Activated B cell treated with CpG ODN at 0.5 μM for 24 hours (primary cell): ENCODE measurements around the gene DHH. TPM values are rescaled to one million over a fixed set of nuclear protein-coding genes. Genes with fewer than 3 reads are reported as not detected.

Experiments used
- ATAC-seq: fragments of 200-7000 bp; cut with Tn5 transposase; one replicate; pipeline ENCODE4 v1.10.0; 2021; ENCODE audit warnings: low read depth, mild to moderate bottlenecking, moderate library complexity
- CTCF ChIA-PET: fragments of 350-600 bp; sonication (Branson Sonifier 250); formaldehyde crosslinking; loops from one replicate; lab custom pipeline; 2021; ENCODE audit warnings: antibody characterized with exemption; lab: Charles Lee
- POLR2A ChIA-PET: fragments of 350-600 bp; sonication (Branson Sonifier 250); formaldehyde crosslinking; loops from one replicate; lab custom pipeline; 2021; ENCODE audit warnings: antibody characterized with exemption; lab: Charles Lee
- DNase-seq: peaks from one replicate; pipeline ENCODE4 v3.0.0; 2022
- H3K27ac Mint-ChIP-seq: one replicate; pipeline ENCODE4 v1.8.0; 2020; ENCODE audit warnings: mixed read lengths
- H3K27me3 Mint-ChIP-seq: one replicate; pipeline ENCODE4 v1.8.0; 2021; ENCODE audit warnings: mixed read lengths
- H3K36me3 Mint-ChIP-seq: one replicate; pipeline ENCODE4 v1.8.0; 2021; ENCODE audit warnings: low read depth, mixed read lengths
- H3K4me1 Mint-ChIP-seq: one replicate; pipeline ENCODE4 v1.8.0; 2021; ENCODE audit warnings: mixed read lengths
- H3K4me3 Mint-ChIP-seq: one replicate; pipeline ENCODE4 v1.8.0; 2020; ENCODE audit warnings: mild to moderate bottlenecking, mixed read lengths
- H3K9me3 Mint-ChIP-seq: one replicate; pipeline ENCODE4 v1.8.0; 2020; ENCODE audit warnings: mixed read lengths
- intact Hi-C: fragments of 100-400 bp; cut with micrococcal nuclease; formaldehyde crosslinking; loops from one replicate; pipeline ENCODE4 v1.15.1; 2024
- total RNA-seq: library from RNA; stranded (reverse); gene quantifications from 2 replicates; pipeline ENCODE4 v1.2.3, GENCODE V29; 2022
- TF ChIP-seq, protein P1 (sequence below): fragments of 200-600 bp; IDR thresholded peaks from one replicate; pipeline ENCODE4 v1.8.0; 2022; ENCODE audit warnings: antibody characterized with exemption, mild to moderate bottlenecking

Gene DHH
- total RNA-seq, 1 donor from 2014 or later = 0.09 TPM

DNA sequence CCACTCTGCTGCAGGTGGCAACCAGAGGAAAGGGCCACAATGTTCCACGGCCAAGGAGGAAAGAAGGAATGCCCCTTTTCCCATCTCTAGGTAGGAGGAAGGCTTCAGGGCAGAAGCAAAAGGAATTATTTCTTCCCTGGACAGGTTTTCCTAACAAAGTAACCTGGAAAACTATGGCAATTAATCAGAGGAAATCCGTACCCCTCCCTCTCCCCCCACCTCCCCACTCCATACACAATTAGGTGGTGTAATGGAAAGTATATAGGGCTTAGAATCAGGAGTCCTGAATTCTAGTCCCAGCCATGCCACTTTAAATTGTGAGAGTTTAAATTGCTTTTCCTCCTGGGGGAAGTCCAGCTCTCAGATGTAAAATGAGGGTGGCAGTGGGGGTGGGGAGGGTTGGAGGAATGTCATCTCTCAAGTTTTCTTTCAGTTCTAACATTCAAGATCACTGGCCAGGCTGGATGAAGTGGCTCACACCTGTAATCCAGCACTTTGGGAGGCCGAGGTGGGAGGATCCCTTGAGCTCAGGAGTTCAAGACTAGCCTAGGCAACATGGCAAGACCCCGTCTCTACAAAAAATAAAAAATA is 1.7 kb downstream of the DHH start:
- peaks cover 58% of the 10 kb centered on the region for H3K4me1 Mint-ChIP-seq
- DNase-seq (no peak), ATAC-seq (no peak)
- intact Hi-C loops = loop anchor here (1.0 to 5.0 kb wide), 3 partner anchors 29 to 111 kb away; no protein-coding TSS in a partner anchor
- ChIA-PET POLR2A (interaction anchor here (0.7 to 2.0 kb wide), 6 partner anchors 14 to 39 kb away, joined by 3 to 7 read pairs (median 4); partner anchors contain the start of gene RHEBL1), CTCF (interaction anchor here (1.0 to 6.5 kb wide), 6 partner anchors 14 to 240 kb away, joined by 5 to 79 read pairs (median 14); partner anchors contain the start of gene RHEBL1)
- no peak overlapping the region for H3K27ac Mint-ChIP-seq
- H3K36me3 Mint-ChIP-seq = peaks cover 11% of the 10 kb centered on the region
- no peaks in the 10 kb centered on the region for H3K9me3 Mint-ChIP-seq
- H3K4me3 Mint-ChIP-seq = no peak overlapping the region
- TF ChIP-seq, protein P1, sequence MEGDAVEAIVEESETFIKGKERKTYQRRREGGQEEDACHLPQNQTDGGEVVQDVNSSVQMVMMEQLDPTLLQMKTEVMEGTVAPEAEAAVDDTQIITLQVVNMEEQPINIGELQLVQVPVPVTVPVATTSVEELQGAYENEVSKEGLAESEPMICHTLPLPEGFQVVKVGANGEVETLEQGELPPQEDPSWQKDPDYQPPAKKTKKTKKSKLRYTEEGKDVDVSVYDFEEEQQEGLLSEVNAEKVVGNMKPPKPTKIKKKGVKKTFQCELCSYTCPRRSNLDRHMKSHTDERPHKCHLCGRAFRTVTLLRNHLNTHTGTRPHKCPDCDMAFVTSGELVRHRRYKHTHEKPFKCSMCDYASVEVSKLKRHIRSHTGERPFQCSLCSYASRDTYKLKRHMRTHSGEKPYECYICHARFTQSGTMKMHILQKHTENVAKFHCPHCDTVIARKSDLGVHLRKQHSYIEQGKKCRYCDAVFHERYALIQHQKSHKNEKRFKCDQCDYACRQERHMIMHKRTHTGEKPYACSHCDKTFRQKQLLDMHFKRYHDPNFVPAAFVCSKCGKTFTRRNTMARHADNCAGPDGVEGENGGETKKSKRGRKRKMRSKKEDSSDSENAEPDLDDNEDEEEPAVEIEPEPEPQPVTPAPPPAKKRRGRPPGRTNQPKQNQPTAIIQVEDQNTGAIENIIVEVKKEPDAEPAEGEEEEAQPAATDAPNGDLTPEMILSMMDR = no peak
- peaks cover 56% of the 10 kb centered on the region for H3K27me3 Mint-ChIP-seq

DNA sequence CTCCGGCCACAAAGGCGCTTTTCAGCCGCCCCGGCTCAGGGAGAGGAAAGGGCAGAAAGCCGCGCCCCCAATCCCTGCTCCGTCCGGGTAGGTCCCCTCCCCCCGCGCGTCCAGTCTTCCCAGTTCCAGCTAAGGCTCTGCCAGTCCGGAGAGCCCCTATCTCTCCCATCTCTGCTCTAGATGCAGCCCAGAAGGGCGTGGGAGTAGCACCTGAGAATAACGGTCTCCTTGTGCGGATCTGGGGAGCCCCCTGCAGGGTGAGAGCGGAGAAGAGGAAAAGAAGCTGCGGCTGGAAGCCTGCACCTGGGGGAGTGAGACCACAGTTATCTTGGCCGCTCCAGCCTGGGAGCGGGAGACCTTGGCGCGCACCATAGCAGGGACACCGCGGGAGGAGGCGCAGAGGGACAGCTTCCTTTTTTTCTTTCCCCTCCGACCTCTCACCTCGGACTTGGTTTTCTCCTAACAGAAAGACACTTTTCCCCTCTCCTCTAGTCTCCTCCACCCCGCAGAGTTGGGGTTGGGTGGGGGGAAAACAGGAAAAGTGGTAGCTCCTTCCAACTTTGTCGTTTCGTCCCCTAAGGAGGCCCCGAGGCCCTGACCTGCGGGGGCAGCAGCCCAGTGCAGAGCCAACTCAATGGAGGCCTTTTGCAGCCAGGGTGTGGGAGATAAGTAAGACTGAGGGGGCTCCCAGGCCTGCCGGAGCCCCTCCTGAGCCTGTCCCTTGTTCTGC is 2.4 kb downstream of the DHH start:
- Mint-ChIP-seq H3K4me3 (peak overlapping the region; percentile 57), H3K27me3 (peaks cover 56% of the 10 kb centered on the region), H3K9me3 (no peaks in the 10 kb centered on the region), H3K36me3 (peaks cover 7% of the 10 kb centered on the region), H3K4me1 (peaks cover 59% of the 10 kb centered on the region), H3K27ac (no peak overlapping the region)
- intact Hi-C loops = loop anchor here (1.0 to 5.0 kb wide), 3 partner anchors 28 to 110 kb away; no protein-coding TSS in a partner anchor
- TF ChIP-seq, protein P1 = no peak
- ATAC-seq (peak; percentile 48), DNase-seq (peak; percentile 53)
- POLR2A ChIA-PET = interaction anchor here (1.2 to 1.7 kb wide), 4 partner anchors 23 to 38 kb away, joined by 3 to 8 read pairs (median 5); partner anchors contain the start of genes RHEBL1 and TUBA1B
- CTCF ChIA-PET = interaction anchor here (1.0 to 6.5 kb wide), 6 partner anchors 15 to 239 kb away, joined by 5 to 79 read pairs (median 14); partner anchors contain the start of gene RHEBL1

DNA sequence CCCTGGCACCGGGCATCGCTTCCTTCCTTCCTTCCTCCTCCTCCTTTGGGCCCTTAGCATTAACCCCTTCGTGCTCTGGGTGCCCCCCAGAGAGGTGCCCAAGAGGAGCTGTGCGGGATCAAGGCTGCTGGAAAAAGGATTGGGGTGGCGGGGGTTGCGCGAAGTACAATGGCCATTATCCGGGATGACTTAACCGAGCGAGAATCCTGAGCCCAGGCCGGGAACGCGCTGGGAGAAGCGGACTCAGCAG is 2.8 kb downstream of the DHH start:
- CTCF ChIA-PET = interaction anchor here (1.0 to 6.5 kb wide), 6 partner anchors 15 to 239 kb away, joined by 5 to 79 read pairs (median 14); partner anchors contain the start of gene RHEBL1
- no peak overlapping the region for H3K27ac Mint-ChIP-seq
- no peak overlapping the region for H3K4me3 Mint-ChIP-seq
- peaks cover 7% of the 10 kb centered on the region for H3K36me3 Mint-ChIP-seq
- TF ChIP-seq, protein P1 = no peak
- POLR2A ChIA-PET = interaction anchor here (1.2 to 1.7 kb wide), 4 partner anchors 22 to 39 kb away, joined by 3 to 8 read pairs (median 5); partner anchors contain the start of genes RHEBL1 and TUBA1B
- H3K9me3 Mint-ChIP-seq = no peaks in the 10 kb centered on the region
- DNase-seq (no peak), ATAC-seq (no peak)
- peaks cover 56% of the 10 kb centered on the region for H3K27me3 Mint-ChIP-seq
- intact Hi-C loops = loop anchor here (1.0 to 5.0 kb wide), 3 partner anchors 27 to 109 kb away; no protein-coding TSS in a partner anchor
- H3K4me1 Mint-ChIP-seq = peaks cover 59% of the 10 kb centered on the region

GRCh38 chr12:49091056-49091835 is 3.4 kb downstream of the DHH start:
- Mint-ChIP-seq H3K4me3 (peak overlapping the region; percentile 41), H3K4me1 (peaks cover 59% of the 10 kb centered on the region), H3K27ac (no peak overlapping the region), H3K9me3 (no peaks in the 10 kb centered on the region), H3K36me3 (peaks cover 3% of the 10 kb centered on the region), H3K27me3 (peaks cover 56% of the 10 kb centered on the region)
- intact Hi-C loops = loop anchor here (5.0 kb wide), 1 partner anchor 109 kb away; no protein-coding TSS in a partner anchor
- POLR2A ChIA-PET = interaction anchor here (1.2 to 1.7 kb wide), 4 partner anchors 22 to 39 kb away, joined by 3 to 8 read pairs (median 5); partner anchors contain the start of genes RHEBL1 and TUBA1B
- ATAC-seq = no peak
- CTCF ChIA-PET = interaction anchor here (1.4 to 6.5 kb wide), 4 partner anchors 22 to 144 kb away, joined by 6 to 79 read pairs (median 14); partner anchors contain the start of gene RHEBL1
- DNase-seq = no peak
- TF ChIP-seq, protein P1 = no peak
